RKO (cell line): Measurements from ENCODE around the gene CACFD1.

Source experiments
- DNase-seq: peaks from one replicate; pipeline ENCODE4 v3.0.0-alpha.2; 2016; ENCODE audit warnings: low spot score

Gene CACFD1

GRCh38 chr9:133518706-133519449 is 59.1 kb downstream of the CACFD1 start:
- DNase-seq, result no peak

GRCh38 chr9:133519693-133520092 is 59.9 kb downstream of the CACFD1 start:
- DNase-seq, result peak; percentile 37

GRCh38 chr9:133520121-133520835 is 60.5 kb downstream of the CACFD1 start:
- no peak for DNase-seq
